ENCODE data around the gene C11orf68.

DNA sequence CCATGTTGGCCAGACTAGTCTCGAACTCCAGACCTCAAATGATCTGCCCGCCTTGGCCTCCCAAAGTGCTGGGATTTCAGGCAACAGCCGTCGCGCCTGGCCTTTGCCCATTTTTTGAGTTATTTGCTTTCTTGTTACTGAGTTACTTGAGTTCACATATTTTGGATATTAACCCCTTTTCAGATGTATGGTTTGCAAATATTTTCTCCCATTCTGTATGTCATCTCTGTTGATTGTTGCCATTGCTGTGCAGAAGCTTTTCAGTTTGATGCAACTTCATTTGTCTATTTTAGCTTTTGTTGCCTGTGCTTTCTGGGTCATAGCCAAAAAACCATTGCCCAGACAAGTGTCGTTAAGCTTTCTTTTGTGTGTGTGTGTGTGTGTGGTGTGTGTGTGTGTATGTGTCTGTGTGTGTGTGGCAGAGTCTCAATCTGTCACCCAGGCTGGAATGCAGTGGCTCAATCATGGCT is 33.2 kb upstream of the C11orf68 start:
- TF ChIP-seq EP300 (IDR thresholded peaks at IDR 0.05) (no peak), POLR2A (IDR thresholded peaks at IDR 0.05) (no peak)
- TF ChIP-seq, protein P1, sequence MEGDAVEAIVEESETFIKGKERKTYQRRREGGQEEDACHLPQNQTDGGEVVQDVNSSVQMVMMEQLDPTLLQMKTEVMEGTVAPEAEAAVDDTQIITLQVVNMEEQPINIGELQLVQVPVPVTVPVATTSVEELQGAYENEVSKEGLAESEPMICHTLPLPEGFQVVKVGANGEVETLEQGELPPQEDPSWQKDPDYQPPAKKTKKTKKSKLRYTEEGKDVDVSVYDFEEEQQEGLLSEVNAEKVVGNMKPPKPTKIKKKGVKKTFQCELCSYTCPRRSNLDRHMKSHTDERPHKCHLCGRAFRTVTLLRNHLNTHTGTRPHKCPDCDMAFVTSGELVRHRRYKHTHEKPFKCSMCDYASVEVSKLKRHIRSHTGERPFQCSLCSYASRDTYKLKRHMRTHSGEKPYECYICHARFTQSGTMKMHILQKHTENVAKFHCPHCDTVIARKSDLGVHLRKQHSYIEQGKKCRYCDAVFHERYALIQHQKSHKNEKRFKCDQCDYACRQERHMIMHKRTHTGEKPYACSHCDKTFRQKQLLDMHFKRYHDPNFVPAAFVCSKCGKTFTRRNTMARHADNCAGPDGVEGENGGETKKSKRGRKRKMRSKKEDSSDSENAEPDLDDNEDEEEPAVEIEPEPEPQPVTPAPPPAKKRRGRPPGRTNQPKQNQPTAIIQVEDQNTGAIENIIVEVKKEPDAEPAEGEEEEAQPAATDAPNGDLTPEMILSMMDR (IDR thresholded peaks at IDR 0.05), result no peak

Data from stomach (tissue), 4 donors.